ENCODE measurements around the gene POFUT1. TPM values are rescaled to one million over a fixed set of nuclear protein-coding genes. Genes with fewer than 3 reads are reported as not detected.
"Not testable (repeated sequence)": the region's sequence is repeated elsewhere in the genome, so short reads cannot be mapped to it uniquely, and the experiment has no call there.

POFUT1 gene
- total and polyA plus RNA-seq, 4 donors: 10.6 to 35.2 (median 23.1) TPM

GRCh38 chr20:32164984-32165735, 42.5 kb upstream of the POFUT1 start:
- DNase-seq (peak; percentile 34 to 57), ATAC-seq (ENCODE audit: low FRiP score) (no peak)
- Histone ChIP-seq H3K9me3 (ENCODE audit: control insufficient read depth, low read length) (no peaks in the 10 kb centered on the region), H3K27me3 (ENCODE audit: control insufficient read depth in 1 of 2, insufficient read depth in 2 of 2, low read length in 1 of 2) (no peaks in the 10 kb centered on the region), H3K36me3 (ENCODE audit: control insufficient read depth in 1 of 2, insufficient read depth in 2 of 2, low read length in 1 of 2) (peaks cover 2 to 3% of the 10 kb centered on the region in 2 donors), H3K4me3 (ENCODE audit: low read length in 2 of 2) (no peak overlapping the region), H3K27ac (ENCODE audit: low read depth in 1 of 2, low read length in 2 of 2) (no peak overlapping the region), H3K4me1 (ENCODE audit: control insufficient read depth in 1 of 2, insufficient read depth in 2 of 2, low read length in 2 of 2) (no peaks in the 10 kb centered on the region)
- 72 to 76% methylated on average over 21 of the region's 21 CpGs for WGBS, 2 donors
- intact Hi-C loops (cut with DNase I): no loop called here

- peaks cover 2 to 3% of the 10 kb centered on the region in 2 donors for H3K36me3 ChIP-seq (ENCODE audit: control insufficient read depth in 1 of 2, insufficient read depth in 2 of 2, low read length in 1 of 2)
Observed at GRCh38 chr20:32165836-32166545, 41.7 kb upstream of the POFUT1 start.

GRCh38 chr20:32167552-32167951, 40.1 kb upstream of the POFUT1 start:
- Histone ChIP-seq H3K27me3 (ENCODE audit: control insufficient read depth in 1 of 2, insufficient read depth in 2 of 2, low read length in 1 of 2) (no peaks in the 10 kb centered on the region), H3K9me3 (ENCODE audit: control insufficient read depth, low read length) (no peaks in the 10 kb centered on the region), H3K4me3 (ENCODE audit: low read length in 2 of 2) (no peak overlapping the region), H3K27ac (ENCODE audit: low read depth in 1 of 2, low read length in 2 of 2) (no peak overlapping the region), H3K36me3 (ENCODE audit: control insufficient read depth in 1 of 2, insufficient read depth in 2 of 2, low read length in 1 of 2) (peaks cover 0 to 2% of the 10 kb centered on the region in 2 donors), H3K4me1 (ENCODE audit: control insufficient read depth in 1 of 2, insufficient read depth in 2 of 2, low read length in 2 of 2) (no peaks in the 10 kb centered on the region)
- peak; percentile 13 to 43 for DNase-seq
- intact Hi-C loops (cut with DNase I): no loop called here
- ATAC-seq (ENCODE audit: low FRiP score): no peak
- WGBS, 2 donors: 94% methylated on average over 4 of the region's 4 CpGs

More at GRCh38 chr20:32165836-32166545, 41.7 kb upstream of the POFUT1 start:
- WGBS, 2 donors: 80% methylated on average over 8 of the region's 8 CpGs
- intact Hi-C loops (cut with DNase I): no loop called here
- Histone ChIP-seq H3K4me1 (ENCODE audit: control insufficient read depth in 1 of 2, insufficient read depth in 2 of 2, low read length in 2 of 2) (no peaks in the 10 kb centered on the region), H3K9me3 (ENCODE audit: control insufficient read depth, low read length) (no peaks in the 10 kb centered on the region), H3K27me3 (ENCODE audit: control insufficient read depth in 1 of 2, insufficient read depth in 2 of 2, low read length in 1 of 2) (no peaks in the 10 kb centered on the region), H3K27ac (ENCODE audit: low read depth in 1 of 2, low read length in 2 of 2) (no peak overlapping the region), H3K4me3 (ENCODE audit: low read length in 2 of 2) (no peak overlapping the region)
- DNase-seq (peak; percentile 35 to 63), ATAC-seq (ENCODE audit: low FRiP score) (peak; percentile 19)

- no peaks in the 10 kb centered on the region for H3K9me3 ChIP-seq (ENCODE audit: control insufficient read depth, low read length)
- no peak overlapping the region for H3K4me3 ChIP-seq (ENCODE audit: low read length in 2 of 2)
- no peak overlapping the region for H3K27ac ChIP-seq (ENCODE audit: low read depth in 1 of 2, low read length in 2 of 2)
- DNase-seq: peak; percentile 9 to 14
- no peak for ATAC-seq (ENCODE audit: low FRiP score)
- 69 to 72% methylated on average over 2 of the region's 2 CpGs for WGBS, 2 donors
- H3K4me1 ChIP-seq (ENCODE audit: control insufficient read depth in 1 of 2, insufficient read depth in 2 of 2, low read length in 2 of 2): no peaks in the 10 kb centered on the region
- H3K36me3 ChIP-seq (ENCODE audit: control insufficient read depth in 1 of 2, insufficient read depth in 2 of 2, low read length in 1 of 2): peaks cover 0 to 2% of the 10 kb centered on the region in 2 donors
- intact Hi-C loops (cut with DNase I): no loop called here
- no peaks in the 10 kb centered on the region for H3K27me3 ChIP-seq (ENCODE audit: control insufficient read depth in 1 of 2, insufficient read depth in 2 of 2, low read length in 1 of 2)
Observed at GRCh38 chr20:32168184-32168910, 39.3 kb upstream of the POFUT1 start.

- H3K4me1 ChIP-seq (ENCODE audit: control insufficient read depth in 1 of 2, insufficient read depth in 2 of 2, low read length in 2 of 2); H3K27me3 ChIP-seq (ENCODE audit: control insufficient read depth in 1 of 2, insufficient read depth in 2 of 2, low read length in 1 of 2); H3K27ac ChIP-seq (ENCODE audit: low read depth in 1 of 2, low read length in 2 of 2); ATAC-seq (ENCODE audit: low FRiP score); H3K4me3 ChIP-seq (ENCODE audit: low read length in 2 of 2); H3K9me3 ChIP-seq (ENCODE audit: control insufficient read depth, low read length); H3K36me3 ChIP-seq (ENCODE audit: control insufficient read depth in 1 of 2, insufficient read depth in 2 of 2, low read length in 1 of 2); intact Hi-C loops (cut with DNase I): not testable (repeated sequence)
- peak; percentile 10 to 15 for DNase-seq
- WGBS, 2 donors: 91 to 94% methylated on average over 7 of the region's 7 CpGs
Observed at GRCh38 chr20:32177696-32178095, 30.0 kb upstream of the POFUT1 start.

GRCh38 chr20:32179515-32179914, 28.2 kb upstream of the POFUT1 start:
- H3K36me3 ChIP-seq (ENCODE audit: control insufficient read depth in 1 of 2, insufficient read depth in 2 of 2, low read length in 1 of 2): no peaks in the 10 kb centered on the region
- no peak for ATAC-seq (ENCODE audit: low FRiP score)
- H3K27me3 ChIP-seq (ENCODE audit: control insufficient read depth in 1 of 2, insufficient read depth in 2 of 2, low read length in 1 of 2): no peaks in the 10 kb centered on the region
- no peak overlapping the region for H3K27ac ChIP-seq (ENCODE audit: low read depth in 1 of 2, low read length in 2 of 2)
- intact Hi-C loops (cut with DNase I): no loop called here
- DNase-seq: peak in 1 of 2 donors; percentile 27
- H3K9me3 ChIP-seq (ENCODE audit: control insufficient read depth, low read length): no peaks in the 10 kb centered on the region
- no peak overlapping the region for H3K4me3 ChIP-seq (ENCODE audit: low read length in 2 of 2)
- WGBS, 2 donors: 82 to 84% methylated on average over 2 of the region's 2 CpGs
- H3K4me1 ChIP-seq (ENCODE audit: control insufficient read depth in 1 of 2, insufficient read depth in 2 of 2, low read length in 2 of 2): no peaks in the 10 kb centered on the region

GRCh38 chr20:32179934-32180333, 27.7 kb upstream of the POFUT1 start:
- no peak for ATAC-seq (ENCODE audit: low FRiP score)
- Histone ChIP-seq H3K27ac (ENCODE audit: low read depth in 1 of 2, low read length in 2 of 2) (no peak overlapping the region), H3K36me3 (ENCODE audit: control insufficient read depth in 1 of 2, insufficient read depth in 2 of 2, low read length in 1 of 2) (no peaks in the 10 kb centered on the region), H3K9me3 (ENCODE audit: control insufficient read depth, low read length) (no peaks in the 10 kb centered on the region), H3K27me3 (ENCODE audit: control insufficient read depth in 1 of 2, insufficient read depth in 2 of 2, low read length in 1 of 2) (no peaks in the 10 kb centered on the region), H3K4me3 (ENCODE audit: low read length in 2 of 2) (no peak overlapping the region), H3K4me1 (ENCODE audit: control insufficient read depth in 1 of 2, insufficient read depth in 2 of 2, low read length in 2 of 2) (no peaks in the 10 kb centered on the region)
- 86 to 89% methylated on average over 4 of the region's 4 CpGs for whole genome bisulfite sequencing, 2 donors
- intact Hi-C loops (cut with DNase I): no loop called here
- DNase-seq: no peak

GRCh38 chr20:32181606-32182005, 26.1 kb upstream of the POFUT1 start:
- H3K4me3 ChIP-seq (ENCODE audit: low read length in 2 of 2): no peak overlapping the region

More at GRCh38 chr20:32181606-32182005, 26.1 kb upstream of the POFUT1 start:
- DNase-seq (no peak), ATAC-seq (ENCODE audit: low FRiP score) (no peak)
- intact Hi-C loops (cut with DNase I): no loop called here
- no peaks in the 10 kb centered on the region for H3K9me3 ChIP-seq (ENCODE audit: control insufficient read depth, low read length)
- no peak overlapping the region for H3K27ac ChIP-seq (ENCODE audit: low read depth in 1 of 2, low read length in 2 of 2)
- H3K27me3 ChIP-seq (ENCODE audit: control insufficient read depth in 1 of 2, insufficient read depth in 2 of 2, low read length in 1 of 2): no peaks in the 10 kb centered on the region
- no peaks in the 10 kb centered on the region for H3K36me3 ChIP-seq (ENCODE audit: control insufficient read depth in 1 of 2, insufficient read depth in 2 of 2, low read length in 1 of 2)
- WGBS, 2 donors: 89 to 93% methylated on average over 2 of the region's 2 CpGs
- no peaks in the 10 kb centered on the region for H3K4me1 ChIP-seq (ENCODE audit: control insufficient read depth in 1 of 2, insufficient read depth in 2 of 2, low read length in 2 of 2)
